HEK293T (cell line): Measurements from ENCODE around the gene RIN2.
"Not testable (repeated sequence)": the region's sequence is repeated elsewhere in the genome, so short reads cannot be mapped to it uniquely, and the experiment has no call there.

ENCODE experiments used
- CTBP1 ChIP-seq: fragments of 450-650 bp; IDR thresholded peaks from 2 replicates; pipeline ENCODE4 v1.6.1; 2016; ENCODE audit warnings: borderline replicate concordance
- FOXK2 ChIP-seq: fragments of 450-650 bp; IDR thresholded peaks from 2 replicates; pipeline ENCODE4 v1.6.1; 2016; ENCODE audit warnings: mild to moderate bottlenecking
- FOXM1 ChIP-seq: fragments of 450-650 bp; IDR thresholded peaks from 2 replicates; pipeline ENCODE4 v1.6.1; 2017; ENCODE audit warnings: mild to moderate bottlenecking, borderline replicate concordance

- not testable (repeated sequence) for TF ChIP-seq FOXK2, CTBP1, FOXM1
Observed at GRCh38 chr20:19754201-19754600, 3.9 kb upstream of the RIN2 start.
